ENCODE data around the gene CLEC4D. TPM values are rescaled to one million over a fixed set of nuclear protein-coding genes. Genes with fewer than 3 reads are reported as not detected.

Gene CLEC4D
- total and polyA plus RNA-seq, 2 of the 8 experiments (the other 6 are each of a cell fraction or from before 2014, with no cell fraction given), result 0.14 TPM; not detected in 1

- H3K23me2 ChIP-seq (ENCODE audit: low read depth, low read length), result no peaks in the 10 kb centered on the region; the same call in 1 of the 2 replicates
- no peak overlapping the region for H2BK5ac ChIP-seq (ENCODE audit: low read depth, low read length)
- no peak overlapping the region for H4K91ac ChIP-seq (replicated peaks; ENCODE audit: insufficient read length, low read length)
- H3K79me2 ChIP-seq (ENCODE audit: control insufficient read depth in 1 of 2, insufficient read depth in 2 of 2, low read length in 2 of 2), result no peaks in the 10 kb centered on the region
- H2BK20ac ChIP-seq (ENCODE audit: low read length), result no peak overlapping the region
- no peak overlapping the region for H3K23ac ChIP-seq (ENCODE audit: insufficient read length)
- ChIA-PET CTCF (ENCODE audit: partially characterized antibody) (interaction anchor here (1.1 kb wide), 1 partner anchor 25 kb away, joined by 5 read pairs; no protein-coding TSS in a partner anchor), POLR2A (ENCODE audit: partially characterized antibody) (no interaction called here)
- H2BK12ac ChIP-seq (ENCODE audit: low read depth, low read length), result no peak overlapping the region
- no peak overlapping the region for H3K4ac ChIP-seq (replicated peaks; ENCODE audit: insufficient read length, low read depth, low read length)
- no peak overlapping the region for H2AK5ac ChIP-seq (ENCODE audit: low read depth, low read length)
- no peaks in the 10 kb centered on the region for H3K36me3 ChIP-seq (ENCODE audit: control insufficient read depth in 2 of 4, insufficient read depth in 4 of 4, low read length in 3 of 4)
- H3K4me3 ChIP-seq (ENCODE audit: extremely low read depth in 1 of 4, insufficient read depth in 2 of 4, low read depth in 3 of 4, low read length in 4 of 4), result no peak overlapping the region
- no peaks in the 10 kb centered on the region for H3K27me3 ChIP-seq (replicated peaks in 1 of 4; ENCODE audit: control insufficient read depth in 3 of 4, extremely low read depth in 1 of 4, insufficient read depth in 3 of 4, low read length in 3 of 4)
- no peak for FAIRE-seq
- no peak overlapping the region for H3K27ac ChIP-seq (ENCODE audit: low read depth, low read length)
- H3K4me1 ChIP-seq (replicated peaks in 1 of 4; ENCODE audit: control insufficient read depth in 3 of 4, insufficient read depth in 4 of 4, low read length in 3 of 4), result no peaks in the 10 kb centered on the region
- no peaks in the 10 kb centered on the region for H4K20me1 ChIP-seq (replicated peaks in 1 of 2; ENCODE audit: control insufficient read depth in 1 of 2, insufficient read depth in 2 of 2, low read length in 2 of 2)
- no peak overlapping the region for H4K5ac ChIP-seq (ENCODE audit: insufficient read length, low read depth, low read length)
- no peak overlapping the region for H3K18ac ChIP-seq (ENCODE audit: extremely low read depth, low read length)
- H3K79me1 ChIP-seq (ENCODE audit: low read depth, low read length), result no peaks in the 10 kb centered on the region
- H3K14ac ChIP-seq (ENCODE audit: insufficient read length), result no peak overlapping the region
- WGBS, 2 experiments (ENCODE audit: extremely low coverage in 1 of 2, insufficient coverage in 1 of 2, insufficient read length in 1 of 2, insufficient replicate concordance in 2 of 2, low coverage in 1 of 2, low lambda C conversion rate in 2 of 2, missing lambda C conversion rate in 1 of 2), result 88% methylated on average over 4 of the region's 4 CpGs; no CpG with 5 or more reads in 1 of the 2 experiments
- DNase-seq (ENCODE audit: low read depth in 1 of 2, low spot score in 2 of 2), result no peak
- H3K9me3 ChIP-seq (ENCODE audit: insufficient read depth in 2 of 2, low read depth in 1 of 2, low read length in 1 of 2), result no peaks in the 10 kb centered on the region; a peak in 1 of 4 replicates
- no peak overlapping the region for H2BK15ac ChIP-seq (ENCODE audit: low read length)
- no peak overlapping the region for H3K9ac ChIP-seq (replicated peaks in 1 of 4; ENCODE audit: extremely low read depth in 1 of 4, low read depth in 3 of 4, low read length in 3 of 4)
- H3K4me2 ChIP-seq (ENCODE audit: insufficient read depth in 1 of 2, low read depth in 2 of 2, low read length in 2 of 2), result no peak overlapping the region
- no peak overlapping the region for H3K56ac ChIP-seq (replicated peaks; ENCODE audit: insufficient read length, low read depth, low read length)
- no peak overlapping the region for H4K8ac ChIP-seq (ENCODE audit: extremely low read depth, insufficient read depth, low read length)
- no peak overlapping the region for H2AFZ ChIP-seq (ENCODE audit: low read length)
- H2BK120ac ChIP-seq (replicated peaks; ENCODE audit: low read depth, low read length), result no peak overlapping the region
- TF ChIP-seq GABPA (IDR thresholded peaks at IDR 0.05; ENCODE audit: borderline replicate concordance, insufficient read depth, low read length), result no peak
- no peak for TF ChIP-seq E2F6 (IDR thresholded peaks at IDR 0.05)
- TF ChIP-seq SIX5 (IDR thresholded peaks at IDR 0.05; ENCODE audit: low read depth, low read length), result no peak
- no peak for TF ChIP-seq MAFK (IDR thresholded peaks at IDR 0.05; ENCODE audit: low read depth, low read length)
- TF ChIP-seq CHD1 (IDR thresholded peaks at IDR 0.05; ENCODE audit: low read depth, low read length), result no peak
- TF ChIP-seq RAD21 (IDR thresholded peaks at IDR 0.05 in 1 of 2, conservative IDR thresholded peaks at IDR 0.05 in 1 of 2; ENCODE audit: low read depth in 2 of 2, low read length in 2 of 2), result no peak
- TF ChIP-seq ATF2 (IDR thresholded peaks at IDR 0.05; ENCODE audit: low read length), result no peak
- no peak for TF ChIP-seq RBBP5 (IDR thresholded peaks at IDR 0.05; ENCODE audit: borderline replicate concordance, low read depth, low read length)
- no peak for TF ChIP-seq CREB1 (IDR thresholded peaks at IDR 0.05)
- no peak for TF ChIP-seq EZH2 (IDR thresholded peaks at IDR 0.05; ENCODE audit: low read depth, low read length, severe bottlenecking)
- no peak for TF ChIP-seq CBX5 (IDR thresholded peaks at IDR 0.05; ENCODE audit: low read depth, low read length)
Observed at GRCh38 chr12:8519171-8519570, 5.9 kb downstream of the CLEC4D start.

All from H1 (cell line).